SK-N-SH (cell line): ENCODE data around the gene BBS2. TPM values are rescaled to one million over a fixed set of nuclear protein-coding genes. Genes with fewer than 3 reads are reported as not detected.

Experiments used
- CTCF ChIA-PET: fragments of 300-600, 350-600 bp; formaldehyde crosslinking; extraction: SDS; loops from one replicate; lab custom pipeline; 2021; lab: Yijun Ruan, JAX
- POLR2A ChIA-PET: fragments of 350-600 bp; sonication (Branson Sonifier 250); formaldehyde crosslinking; extraction: SDS; loops from one replicate; lab custom pipeline; 2020; ENCODE audit warnings: antibody characterized with exemption, inconsistent platforms; lab: Yijun Ruan, JAX
- DNase-seq: peaks from one replicate; pipeline ENCODE4 v3.0.0; 2012
- H2AFZ ChIP-seq: fragments of 200-600 bp; sonication (generic); 2 replicates; pipeline ENCODE4 v1.8.1; 2016; ENCODE audit warnings: antibody characterized with exemption, mild to moderate bottlenecking, low read depth
- H3F3A ChIP-seq: fragments of 200-600 bp; sonication (generic); replicated peaks from 2 replicates; pipeline ENCODE3; 2016; ENCODE audit warnings: antibody characterized with exemption, mild to moderate bottlenecking; ENCODE audit not compliant: insufficient read depth
- H3K27ac ChIP-seq, 2 experiments: fragments of 200-500 bp in 1 of 2; fragments of 200-600 bp in 1 of 2; sonication (Bioruptor generic) in 1 of 2; sonication (generic), shearing (Covaris generic) in 1 of 2; 2 replicates each; pipeline versions ENCODE4 v1.5.1 to v1.6.1; 2014 to 2016; ENCODE audit warnings: low read depth in 2 of 2, inconsistent platforms in 1 of 2, low read length in 1 of 2, mild to moderate bottlenecking in 1 of 2, mixed read lengths in 1 of 2
- H3K27me3 ChIP-seq: fragments of 200-600 bp; sonication (generic), shearing (Covaris generic); 2 replicates; pipeline ENCODE4 v1.6.1; 2016; ENCODE audit warnings: mixed run types; ENCODE audit not compliant: insufficient read depth
- H3K36me3 ChIP-seq, 2 experiments: fragments of 200-500 bp in 1 of 2; fragments of 200-600 bp in 1 of 2; sonication (Bioruptor generic) in 1 of 2; sonication (generic) in 1 of 2; replicated peaks in 1 of 2; 2 replicates each; pipeline versions ENCODE3 to v1.5.1; 2014 to 2016; ENCODE audit warnings: low read length in 1 of 2, mild to moderate bottlenecking in 1 of 2; ENCODE audit not compliant: insufficient read depth in 2 of 2, control insufficient read depth in 1 of 2
- H3K4me1 ChIP-seq, 2 experiments: fragments of 200-500 bp in 1 of 2; fragments of 200-600 bp in 1 of 2; sonication (Bioruptor generic) in 1 of 2; sonication (generic), shearing (Covaris generic) in 1 of 2; 2 replicates each; pipeline versions ENCODE4 v1.5.1 to v1.6.1; 2014 to 2016; ENCODE audit warnings: low read depth in 1 of 2, low read length in 1 of 2, mixed run types in 1 of 2; ENCODE audit not compliant: insufficient read depth in 2 of 2, control insufficient read depth in 1 of 2
- H3K4me2 ChIP-seq: fragments of 200-600 bp; sonication (generic), shearing (Covaris generic); 2 replicates; pipeline ENCODE4 v1.6.1; 2017; ENCODE audit warnings: mixed run types
- H3K4me3 ChIP-seq, 2 experiments: fragments of 200-500 bp in 1 of 2; fragments of 200-600 bp in 1 of 2; sonication (Bioruptor generic) in 1 of 2; sonication (generic), shearing (Covaris generic) in 1 of 2; 2 replicates each; pipeline versions ENCODE4 v1.5.1 to v1.8.1; 2014 to 2016; ENCODE audit warnings: low read depth in 2 of 2, inconsistent platforms in 1 of 2, low read length in 1 of 2, mild to moderate bottlenecking in 1 of 2, mixed read lengths in 1 of 2, moderate library complexity in 1 of 2
- H3K79me2 ChIP-seq: fragments of 200-600 bp; sonication (generic); 2 replicates; pipeline ENCODE4 v1.8.1; 2017; ENCODE audit warnings: mild to moderate bottlenecking; ENCODE audit not compliant: insufficient read depth
- H3K9ac ChIP-seq: fragments of 200-600 bp; sonication (generic); 2 replicates; pipeline ENCODE4 v1.6.1; 2017; ENCODE audit warnings: mixed run types
- H3K9me2 ChIP-seq: fragments of 200-600 bp; sonication (generic); 2 replicates; pipeline ENCODE4 v1.6.1; 2017; ENCODE audit warnings: mixed run types
- H3K9me3 ChIP-seq: fragments of 200-600 bp; sonication (generic); 2 replicates; pipeline ENCODE4 v1.6.1; 2017; ENCODE audit warnings: mixed run types, mild to moderate bottlenecking, moderate library complexity
- H4K20me1 ChIP-seq: fragments of 200-600 bp; sonication (generic); 2 replicates; pipeline ENCODE4 v1.6.1; 2017; ENCODE audit warnings: mild to moderate bottlenecking, mixed run types; ENCODE audit not compliant: insufficient read depth
- EP300 ChIP-seq, 2 experiments: IDR thresholded peaks; 2 replicates each; pipeline versions ENCODE4 v1.4.0 to v1.6.1; 2012; ENCODE audit warnings: borderline replicate concordance in 1 of 2, low read depth in 1 of 2, low read length in 1 of 2
- FOSL2 ChIP-seq: IDR thresholded peaks from 2 replicates; pipeline ENCODE4 v1.4.0; 2012; ENCODE audit warnings: low read depth, mild to moderate bottlenecking, moderate library complexity, borderline replicate concordance
- FOXM1 ChIP-seq: IDR thresholded peaks from 2 replicates; pipeline ENCODE4 v1.4.0; 2012; ENCODE audit warnings: low read depth, mild to moderate bottlenecking
- GABPA ChIP-seq: IDR thresholded peaks from 2 replicates; pipeline ENCODE4 v1.4.0; 2012; ENCODE audit warnings: low read depth, mild to moderate bottlenecking
- JUND ChIP-seq: IDR thresholded peaks from 2 replicates; pipeline ENCODE4 v1.4.0; 2012
- MAX ChIP-seq: IDR thresholded peaks from 2 replicates; pipeline ENCODE4 v1.4.0; 2012; ENCODE audit warnings: low read depth
- MEF2A ChIP-seq: IDR thresholded peaks from 2 replicates; pipeline ENCODE4 v1.4.0; 2012; ENCODE audit warnings: low read depth, borderline replicate concordance
- MXI1 ChIP-seq: IDR thresholded peaks from 2 replicates; pipeline ENCODE4 v1.6.1; 2012; ENCODE audit warnings: mild to moderate bottlenecking, low read depth, low read length, improper control_type of control experiment
- NFIC ChIP-seq: IDR thresholded peaks from 2 replicates; pipeline ENCODE4 v1.4.0; 2012; ENCODE audit warnings: borderline replicate concordance
- NRF1 ChIP-seq: IDR thresholded peaks from 2 replicates; pipeline ENCODE4 v1.6.1; 2012; ENCODE audit warnings: low read depth, mild to moderate bottlenecking, low read length
- POLR2AphosphoS5 ChIP-seq: IDR thresholded peaks from 2 replicates; pipeline ENCODE4 v1.6.1; 2012; ENCODE audit warnings: low read depth, low read length
- REST ChIP-seq: IDR thresholded peaks from 2 replicates; pipeline ENCODE4 v1.6.1; 2012; ENCODE audit warnings: mild to moderate bottlenecking, low read depth, low read length, moderate library complexity
- RXRA ChIP-seq: IDR thresholded peaks from 2 replicates; pipeline ENCODE4 v1.4.0; 2012; ENCODE audit warnings: low read depth, mild to moderate bottlenecking, borderline replicate concordance
- SMC3 ChIP-seq: IDR thresholded peaks from 2 replicates; pipeline ENCODE4 v1.6.1; 2012; ENCODE audit warnings: low read depth, low read length, improper control_type of control experiment
- TAF1 ChIP-seq: IDR thresholded peaks from 2 replicates; pipeline ENCODE4 v1.6.1; 2012; ENCODE audit warnings: low read depth, mild to moderate bottlenecking, low read length, moderate library complexity, borderline replicate concordance
- TCF12 ChIP-seq: IDR thresholded peaks from 2 replicates; pipeline ENCODE4 v1.4.0; 2012
- TEAD4 ChIP-seq: IDR thresholded peaks from 2 replicates; pipeline ENCODE4 v1.4.0; 2012; ENCODE audit warnings: mild to moderate bottlenecking, borderline replicate concordance; ENCODE audit not compliant: insufficient read depth
- YY1 ChIP-seq: IDR thresholded peaks from 2 replicates; pipeline ENCODE4 v1.4.0; 2012; ENCODE audit warnings: low read depth, mild to moderate bottlenecking
- WGBS: methylation state at CpG from one replicate; pipeline ENCODE4 v1.1.6; 2017; ENCODE audit warnings: low lambda C conversion rate; 5-methylcytosine and 5-hydroxymethylcytosine counted together
- polyA plus RNA-seq, 3 experiments: library from polyadenylated mRNA; depleted of rRNA; stranded (reverse); fragments of >200 nt; gene quantifications; 2 replicates each; pipeline ENCODE4 v1.2.3, GENCODE V29; 2012
- TF ChIP-seq, protein P1 (sequence below): IDR thresholded peaks from 2 replicates; pipeline ENCODE4; 2012

Gene BBS2
- polyA plus RNA-seq, 1 of the 3 experiments (the other 2 are of a cell fraction), result 74.3 TPM

DNA sequence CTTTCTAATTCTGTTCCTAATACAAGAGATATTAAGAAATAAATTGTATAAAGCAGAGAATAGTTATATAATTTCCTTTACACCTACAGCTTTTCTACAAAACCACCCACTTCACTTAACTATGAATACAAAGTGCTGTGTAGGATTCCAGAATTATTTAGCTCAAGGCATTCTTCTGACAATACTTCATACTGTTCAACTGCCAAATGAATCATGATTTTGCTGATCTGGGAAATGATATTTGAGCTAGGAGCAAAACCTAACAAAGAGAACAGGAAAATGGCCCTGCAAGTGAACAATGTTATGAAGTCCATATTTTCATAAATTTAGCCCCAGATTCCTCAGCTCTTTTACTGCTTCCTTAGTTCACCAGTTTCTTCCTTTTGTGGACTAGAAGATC is 12.9 kb downstream of the BBS2 start:
- peak overlapping the region; percentile 74 for H2AFZ ChIP-seq
- no peaks in the 10 kb centered on the region for H3K9me3 ChIP-seq
- TF ChIP-seq YY1 (peak; percentile 32; the same call in 1 of the 2 replicates), MEF2A (no peak), GABPA (no peak), FOSL2 (peak; percentile 68), MXI1 (no peak), RXRA (no peak), SMC3 (no peak), NFIC (peak; percentile 62), JUND (peak; percentile 70), TCF12 (peak; percentile 28; the same call in 1 of the 2 replicates), TAF1 (no peak), MAX (no peak), POLR2AphosphoS5 (no peak), FOXM1 (no peak)
- TF ChIP-seq, protein P1, sequence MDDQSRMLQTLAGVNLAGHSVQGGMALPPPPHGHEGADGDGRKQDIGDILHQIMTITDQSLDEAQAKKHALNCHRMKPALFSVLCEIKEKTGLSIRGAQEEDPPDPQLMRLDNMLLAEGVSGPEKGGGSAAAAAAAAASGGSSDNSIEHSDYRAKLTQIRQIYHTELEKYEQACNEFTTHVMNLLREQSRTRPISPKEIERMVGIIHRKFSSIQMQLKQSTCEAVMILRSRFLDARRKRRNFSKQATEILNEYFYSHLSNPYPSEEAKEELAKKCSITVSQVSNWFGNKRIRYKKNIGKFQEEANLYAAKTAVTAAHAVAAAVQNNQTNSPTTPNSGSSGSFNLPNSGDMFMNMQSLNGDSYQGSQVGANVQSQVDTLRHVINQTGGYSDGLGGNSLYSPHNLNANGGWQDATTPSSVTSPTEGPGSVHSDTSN, result peak; percentile 74; the same call in 1 of the 2 replicates
- peaks cover 21% of the 10 kb centered on the region for H3K79me2 ChIP-seq
- H3K4me2 ChIP-seq, result 0 out of 2 replicates have a peak overlapping the region, but pooled peaks have one; percentile 10
- H3K27ac ChIP-seq, result peak overlapping the region; percentile 16 to 90; a peak in 3 of 4 replicates
- H3K36me3 ChIP-seq, result peaks cover 63 to 78% of the 10 kb centered on the region in 2 experiments
- peak overlapping the region; percentile 59 for H3K9ac ChIP-seq
- H3K4me3 ChIP-seq, result no peak overlapping the region
- H3K27me3 ChIP-seq, result no peaks in the 10 kb centered on the region
- ChIA-PET CTCF (interaction anchor here (1.3 kb wide), 1 partner anchor 53 kb away, joined by 3 read pairs; no protein-coding TSS in a partner anchor), POLR2A (no interaction called here)
- no peaks in the 10 kb centered on the region for H4K20me1 ChIP-seq
- peaks cover 32% of the 10 kb centered on the region for H3F3A ChIP-seq
- H3K4me1 ChIP-seq, result peaks cover 0 to 16% of the 10 kb centered on the region in 2 experiments; a peak in 2 of 4 replicates
- DNase-seq, result no peak
- no peaks in the 10 kb centered on the region for H3K9me2 ChIP-seq

DNA sequence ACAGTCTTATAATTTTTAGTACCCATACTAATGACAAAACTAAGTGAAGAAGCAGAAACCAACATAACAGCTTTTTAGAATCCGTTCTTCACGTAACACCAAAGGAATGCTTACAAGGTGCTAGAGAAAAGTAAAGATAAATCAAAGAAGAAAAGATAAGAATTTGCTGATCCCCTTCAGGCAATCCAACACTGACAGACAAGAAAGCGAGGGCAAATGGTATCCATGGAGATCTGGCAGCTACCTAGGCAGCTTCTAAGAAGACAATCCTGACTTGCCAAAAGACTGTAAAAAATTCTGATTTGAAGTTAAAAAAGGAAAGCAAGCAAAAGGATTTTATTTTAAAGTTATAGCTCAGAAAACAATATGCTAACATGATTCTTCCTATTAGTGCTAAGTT is 14.6 kb downstream of the BBS2 start:
- Histone ChIP-seq H3K36me3 (peaks cover 70 to 80% of the 10 kb centered on the region in 2 experiments), H2AFZ (no peak overlapping the region), H3K4me1 (peaks cover 0 to 11% of the 10 kb centered on the region in 2 experiments; a peak in 2 of 4 replicates), H3F3A (peaks cover 22% of the 10 kb centered on the region), H3K4me2 (no peak overlapping the region), H3K27ac (no peak overlapping the region), H4K20me1 (no peaks in the 10 kb centered on the region), H3K9me3 (no peaks in the 10 kb centered on the region), H3K4me3 (no peak overlapping the region), H3K9me2 (no peaks in the 10 kb centered on the region), H3K79me2 (peaks cover 14% of the 10 kb centered on the region; the same call in 1 of the 2 replicates), H3K9ac (no peak overlapping the region), H3K27me3 (no peaks in the 10 kb centered on the region)
- CTCF ChIA-PET, result interaction anchor here (1.7 kb wide), 1 partner anchor 14 kb away, joined by 3 read pairs; the partner anchor contains the start of gene BBS2
- WGBS, result 95% methylated on average over 3 of the region's 3 CpGs
- no peak for DNase-seq
- TF ChIP-seq EP300 (IDR thresholded peaks at IDR 0.05; ENCODE audit: borderline replicate concordance in 1 of 2, low read depth in 1 of 2, low read length in 1 of 2), result no peak
- TF ChIP-seq TEAD4, result no peak
- TF ChIP-seq NRF1, result no peak
- no peak for TF ChIP-seq YY1
- TF ChIP-seq REST, result no peak
- POLR2A ChIA-PET, result no interaction called here
